Epithelial cell of alveolus of lung (primary cell): ENCODE results near the gene CTBP2. TPM values are rescaled to one million over a fixed set of nuclear protein-coding genes. Genes with fewer than 3 reads are reported as not detected.

Source experiments
- total RNA-seq: library from RNA; depleted of rRNA; stranded (reverse); fragments of >200 nt; gene quantifications from 2 replicates; pipeline ENCODE4 v1.2.1, GENCODE V29; 2015

Gene CTBP2
- total RNA-seq, result 54.9 and 74.1 TPM in 2 replicates

GRCh38 chr10:125159932-125160855, at the start of gene CTBP2:
Gene CTBP2, minus strand, starts transcription at chr10:125160563.

DNA sequence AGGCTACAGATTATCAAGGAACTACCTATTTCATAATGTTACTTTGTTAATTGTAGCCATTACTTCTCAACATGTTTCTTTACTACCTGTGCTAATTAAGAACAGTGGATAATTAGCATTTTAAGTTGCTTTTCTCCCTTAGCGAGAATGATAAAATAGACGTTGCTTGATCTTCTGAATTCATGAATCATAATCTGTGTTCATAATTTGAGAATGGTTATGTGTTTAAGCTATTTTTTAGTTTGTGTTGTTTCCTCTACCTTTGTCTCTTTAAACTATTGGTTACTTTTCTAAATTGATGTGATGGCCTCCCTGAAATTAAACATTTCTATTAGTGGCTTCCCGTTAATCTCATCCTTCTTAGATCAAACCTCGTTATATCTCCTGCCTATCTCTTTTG, 218.5 kb downstream of the CTBP2 start, which contains the start of gene ZRANB1:
Gene ZRANB1, plus strand, starts transcription at position 301 of the 400 bp plus-strand sequence. CDS start 371 bp downstream, outside the sequence.

Other genes starting within 250 kb of the CTBP2 start
- 17.2 and 21.3 TPM in 2 replicates for gene ZRANB1, start 218.4 kb downstream of the CTBP2 start, total RNA-seq